ENCODE data around the gene BOLA2B.

BOLA2B gene

DNA sequence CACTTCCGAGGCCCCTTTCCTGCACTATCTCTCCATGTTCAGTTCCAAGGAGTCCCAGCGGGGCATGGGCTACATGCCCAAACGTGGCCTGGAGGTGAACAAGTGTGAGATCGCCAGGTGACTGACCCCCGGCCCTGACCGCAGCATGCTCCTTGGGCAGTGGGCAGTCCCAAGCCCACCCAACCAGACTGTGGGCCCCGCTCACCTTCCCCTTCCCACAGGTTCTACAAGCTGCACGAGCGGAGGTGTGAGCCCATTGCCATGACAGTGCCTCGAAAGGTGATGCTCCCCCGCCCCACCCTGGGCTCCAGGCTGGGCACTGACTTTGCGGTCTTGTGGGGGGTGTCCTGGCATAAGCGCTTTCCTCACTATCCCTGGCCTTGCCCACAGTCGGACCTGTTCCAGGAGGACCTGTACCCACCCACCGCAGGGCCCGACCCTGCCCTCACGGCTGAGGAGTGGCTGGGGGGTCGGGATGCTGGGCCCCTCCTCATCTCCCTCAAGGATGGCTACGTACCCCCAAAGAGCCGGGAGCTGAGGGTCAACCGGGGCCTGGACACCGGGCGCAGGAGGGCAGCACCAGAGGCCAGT is 5.4 kb downstream of the BOLA2B start:
- H4K20me1 ChIP-seq: peaks cover 5 to 43% (median 30%) of the 10 kb centered on the region in 11 experiments; a peak in 18 of 22 replicates
- H3K36me3 ChIP-seq: peaks cover 10 to 44% (median 24%) of the 10 kb centered on the region in 11 experiments
- 0 out of 22 replicates have a peak overlapping the region, but pooled peaks of 2 of the 11 experiments have one; percentile 20 to 23 for H3K27ac ChIP-seq
- peak overlapping the region in 1 of 11 experiments; percentile 31; a peak in 1 of 22 replicates for H3K9ac ChIP-seq
- no peaks in the 10 kb centered on the region for H3K27me3 ChIP-seq
- H3K9me3 ChIP-seq (replicated peaks in 1 of 11): no peaks in the 10 kb centered on the region
- H3K4me3 ChIP-seq: peak overlapping the region in 1 of 10 experiments; percentile 14; a peak in 1 of 20 replicates
- no peak for TF ChIP-seq Cebpa-rat (IDR thresholded peaks at IDR 0.05)
- peak overlapping the region in 5 of 11 experiments; percentile 4 to 93 (median 42); a peak in 5 of 22 replicates for H3K4me2 ChIP-seq
- H3K4me1 ChIP-seq: peaks cover 24 to 37% (median 32%) of the 10 kb centered on the region in 10 experiments

GRCh38 chr16:30187556-30187865 is 6.0 kb downstream of the BOLA2B start:
- TF ChIP-seq Cebpa-rat (IDR thresholded peaks at IDR 0.05): no peak
- H3K4me2 ChIP-seq: peak overlapping the region; percentile 91 to 100 (median 99)
- H3K9ac ChIP-seq: peak overlapping the region in 5 of 11 experiments; percentile 89 to 97 (median 92); a peak in 6 of 22 replicates

DNA sequence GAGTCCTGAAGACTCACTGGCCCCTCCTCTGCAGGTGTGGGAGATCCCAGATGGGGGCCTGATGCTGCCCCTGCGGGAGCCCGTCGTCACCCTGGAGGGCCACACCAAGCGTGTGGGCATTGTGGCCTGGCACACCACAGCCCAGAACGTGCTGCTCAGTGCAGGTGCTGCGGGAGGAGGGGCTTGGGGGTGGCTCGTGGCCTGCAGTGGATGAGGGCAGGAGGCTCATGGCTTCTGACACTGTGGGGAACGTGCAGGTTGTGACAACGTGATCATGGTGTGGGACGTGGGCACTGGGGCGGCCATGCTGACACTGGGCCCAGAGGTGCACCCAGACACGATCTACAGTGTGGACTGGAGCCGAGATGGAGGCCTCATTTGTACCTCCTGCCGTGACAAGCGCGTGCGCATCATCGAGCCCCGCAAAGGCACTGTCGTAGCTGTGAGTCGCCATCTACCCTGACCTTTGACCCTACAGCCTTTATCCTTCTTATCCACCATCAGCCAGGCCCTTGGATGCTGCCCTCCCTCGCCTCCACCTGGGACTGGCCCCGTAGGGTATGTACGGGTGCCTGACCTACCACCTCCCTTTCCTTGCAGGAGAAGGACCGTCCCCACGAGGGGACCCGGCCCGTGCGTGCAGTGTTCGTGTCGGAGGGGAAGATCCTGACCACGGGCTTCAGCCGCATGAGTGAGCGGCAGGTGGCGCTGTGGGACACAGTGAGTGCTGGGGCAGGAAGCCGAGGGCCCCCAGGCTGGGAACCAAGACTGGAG is 6.5 kb downstream of the BOLA2B start:
- peak overlapping the region; percentile 77 to 98 (median 93) for H3K27ac ChIP-seq
- peaks cover 10 to 44% (median 24%) of the 10 kb centered on the region in 11 experiments for H3K36me3 ChIP-seq
- peaks cover 33 to 44% (median 39%) of the 10 kb centered on the region in 10 experiments for H3K4me1 ChIP-seq
- peak overlapping the region; percentile 88 to 100 (median 97); a peak in 19 of 20 replicates for H3K4me3 ChIP-seq
- peak overlapping the region; percentile 91 to 100 (median 99) for H3K4me2 ChIP-seq
- no peak for TF ChIP-seq Cebpa-rat (IDR thresholded peaks at IDR 0.05)
- peaks cover 5 to 43% (median 30%) of the 10 kb centered on the region in 11 experiments; a peak in 18 of 22 replicates for H4K20me1 ChIP-seq
- H3K27me3 ChIP-seq: no peaks in the 10 kb centered on the region
- no peaks in the 10 kb centered on the region for H3K9me3 ChIP-seq (replicated peaks in 1 of 11)
- peak overlapping the region; percentile 75 to 97 (median 92); a peak in 21 of 22 replicates for H3K9ac ChIP-seq

More at GRCh38 chr16:30187556-30187865, 6.0 kb downstream of the BOLA2B start:
- no peaks in the 10 kb centered on the region for H3K9me3 ChIP-seq (replicated peaks in 1 of 11)
- H3K4me1 ChIP-seq: peaks cover 27 to 41% (median 36%) of the 10 kb centered on the region in 10 experiments
- H3K27me3 ChIP-seq: no peaks in the 10 kb centered on the region
- H3K36me3 ChIP-seq: peaks cover 10 to 44% (median 24%) of the 10 kb centered on the region in 11 experiments
- peaks cover 5 to 43% (median 30%) of the 10 kb centered on the region in 11 experiments; a peak in 18 of 22 replicates for H4K20me1 ChIP-seq
- peak overlapping the region in 7 of 11 experiments; percentile 83 to 96 (median 94); a peak in 8 of 22 replicates for H3K27ac ChIP-seq
- peak overlapping the region in 3 of 10 experiments; percentile 95 to 100 (median 98); a peak in 4 of 20 replicates for H3K4me3 ChIP-seq

DNA sequence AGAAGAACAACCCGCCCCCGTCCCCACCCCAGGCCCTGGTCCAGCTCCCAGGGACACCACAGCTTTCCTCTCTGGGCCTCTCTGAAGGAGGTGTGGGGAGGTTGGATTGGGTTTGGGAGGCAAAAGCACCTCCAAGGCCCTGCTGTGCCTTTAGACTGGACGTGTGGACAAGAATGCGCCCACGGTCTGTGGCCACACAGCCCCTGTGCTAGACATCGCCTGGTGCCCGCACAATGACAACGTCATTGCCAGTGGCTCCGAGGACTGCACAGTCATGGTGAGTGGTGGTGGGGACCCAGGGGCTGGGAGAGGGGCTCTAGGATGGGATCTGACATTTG is 7.1 kb downstream of the BOLA2B start:
- TF ChIP-seq Cebpa-rat (IDR thresholded peaks at IDR 0.05): no peak
- Histone ChIP-seq H3K4me3 (peak overlapping the region; percentile 88 to 100 (median 97); a peak in 19 of 20 replicates), H3K4me2 (peak overlapping the region; percentile 91 to 100 (median 99)), H3K4me1 (peaks cover 33 to 44% (median 39%) of the 10 kb centered on the region in 10 experiments), H3K27ac (peak overlapping the region; percentile 77 to 98 (median 93)), H4K20me1 (peaks cover 5 to 43% (median 30%) of the 10 kb centered on the region in 11 experiments; a peak in 18 of 22 replicates), H3K27me3 (no peaks in the 10 kb centered on the region), H3K9ac (peak overlapping the region; percentile 75 to 97 (median 92)), H3K36me3 (peaks cover 10 to 44% (median 24%) of the 10 kb centered on the region in 11 experiments), H3K9me3 (replicated peaks in 1 of 11) (no peaks in the 10 kb centered on the region)

DNA sequence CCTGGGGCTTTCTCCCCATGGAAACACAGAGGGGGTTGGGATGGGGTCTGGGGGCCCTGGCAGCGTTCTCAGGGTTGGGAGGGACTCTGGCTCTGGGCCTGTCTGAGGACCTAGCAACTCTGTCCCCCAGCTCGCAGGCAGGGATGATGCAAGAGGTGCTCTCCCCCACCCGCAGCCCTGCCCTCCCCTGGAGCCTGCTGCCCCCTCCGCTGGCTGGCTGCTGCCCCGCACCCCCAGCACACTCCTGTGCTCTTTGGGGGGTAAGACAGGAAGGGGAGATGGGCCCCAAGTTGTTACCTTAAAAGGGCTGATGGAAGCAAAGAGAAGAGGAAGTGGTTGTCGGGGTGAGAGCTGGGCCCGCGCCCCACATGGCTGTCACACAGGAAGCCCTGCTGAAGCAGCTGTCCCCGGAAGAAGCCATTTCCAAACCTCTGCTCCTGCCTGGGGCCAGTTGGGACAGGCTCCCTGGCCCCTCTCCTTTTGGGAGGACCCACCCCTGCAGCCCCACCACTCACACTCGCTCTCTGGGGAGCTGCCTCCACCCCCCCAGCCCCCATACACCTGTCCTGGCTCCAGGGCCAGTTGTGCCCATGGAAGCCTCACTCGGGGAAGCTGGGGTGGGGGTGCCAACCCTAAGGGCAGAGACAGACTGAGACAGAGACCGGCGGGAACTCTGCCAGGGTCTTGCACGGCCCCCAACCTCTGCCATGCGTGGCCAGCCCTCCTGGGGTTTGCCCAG is 7.6 kb downstream of the BOLA2B start:
- peak in 6 of 11 experiments; percentile 8 to 54 (median 18); a peak in 4 of 22 replicates for TF ChIP-seq Cebpa-rat (IDR thresholded peaks at IDR 0.05)
- Histone ChIP-seq H3K9ac (peak overlapping the region; percentile 86 to 97 (median 92)), H3K27ac (peak overlapping the region; percentile 77 to 98 (median 93)), H3K4me3 (peak overlapping the region; percentile 88 to 100 (median 97)), H3K4me2 (peak overlapping the region; percentile 91 to 100 (median 99)), H3K36me3 (peaks cover 10 to 44% (median 24%) of the 10 kb centered on the region in 11 experiments), H3K4me1 (peaks cover 33 to 44% (median 39%) of the 10 kb centered on the region in 10 experiments), H3K9me3 (replicated peaks in 1 of 11) (no peaks in the 10 kb centered on the region), H3K27me3 (no peaks in the 10 kb centered on the region), H4K20me1 (peaks cover 5 to 43% (median 30%) of the 10 kb centered on the region in 11 experiments; a peak in 18 of 22 replicates)

DNA sequence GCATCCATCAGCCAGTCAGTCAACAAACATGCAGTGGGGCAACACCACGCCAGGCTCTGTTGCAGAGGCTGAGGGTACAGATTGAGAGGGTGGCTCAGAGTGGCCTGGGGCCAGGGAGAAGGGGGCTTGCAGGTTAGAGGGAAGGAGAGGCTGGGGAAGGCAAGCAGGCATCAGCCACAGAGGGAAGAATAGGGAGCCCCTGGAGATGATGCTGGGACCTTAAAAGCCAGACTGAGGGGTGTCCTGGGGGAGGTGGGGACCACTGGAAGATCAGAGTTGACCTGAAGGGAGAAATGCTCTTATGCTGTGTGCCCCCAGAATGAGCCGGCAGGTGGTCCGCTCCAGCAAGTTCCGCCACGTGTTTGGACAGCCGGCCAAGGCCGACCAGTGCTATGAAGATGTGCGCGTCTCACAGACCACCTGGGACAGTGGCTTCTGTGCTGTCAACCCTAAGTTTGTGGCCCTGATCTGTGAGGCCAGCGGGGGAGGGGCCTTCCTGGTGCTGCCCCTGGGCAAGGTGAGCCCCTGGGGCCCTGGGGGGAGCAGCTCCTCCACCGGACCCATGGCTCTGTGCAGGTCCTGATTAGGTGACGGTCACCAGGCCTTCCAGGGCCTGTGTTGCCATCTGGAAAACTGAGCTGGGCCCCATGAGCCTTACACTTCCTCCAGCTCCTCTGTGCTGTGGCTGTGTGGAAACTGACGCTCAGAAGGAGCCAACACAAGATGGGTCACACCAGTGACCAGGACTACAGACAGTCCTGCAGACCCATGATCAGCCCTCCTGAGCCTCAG is 8.4 kb downstream of the BOLA2B start:
- Histone ChIP-seq H4K20me1 (peaks cover 5 to 43% (median 30%) of the 10 kb centered on the region in 11 experiments; a peak in 18 of 22 replicates), H3K27ac (peak overlapping the region; percentile 77 to 98 (median 93)), H3K4me3 (peak overlapping the region; percentile 88 to 100 (median 97)), H3K4me2 (peak overlapping the region; percentile 91 to 100 (median 99)), H3K4me1 (peaks cover 33 to 44% (median 39%) of the 10 kb centered on the region in 10 experiments), H3K27me3 (no peaks in the 10 kb centered on the region), H3K9me3 (replicated peaks in 1 of 11) (no peaks in the 10 kb centered on the region), H3K36me3 (peaks cover 10 to 44% (median 24%) of the 10 kb centered on the region in 11 experiments), H3K9ac (peak overlapping the region; percentile 86 to 97 (median 92))
- TF ChIP-seq Cebpa-rat (IDR thresholded peaks at IDR 0.05): peak in 1 of 11 experiments; percentile 1; a peak in 1 of 22 replicates

- H3K27ac ChIP-seq: peak overlapping the region; percentile 77 to 98 (median 93)
- H3K4me1 ChIP-seq: peaks cover 33 to 44% (median 39%) of the 10 kb centered on the region in 10 experiments
- peak overlapping the region; percentile 86 to 97 (median 92) for H3K9ac ChIP-seq
- peaks cover 5 to 43% (median 30%) of the 10 kb centered on the region in 11 experiments; a peak in 18 of 22 replicates for H4K20me1 ChIP-seq
- H3K4me2 ChIP-seq: peak overlapping the region; percentile 91 to 100 (median 99)
- H3K27me3 ChIP-seq: no peaks in the 10 kb centered on the region
- peaks cover 10 to 44% (median 24%) of the 10 kb centered on the region in 11 experiments for H3K36me3 ChIP-seq
- H3K9me3 ChIP-seq (replicated peaks in 1 of 11): no peaks in the 10 kb centered on the region
- TF ChIP-seq Cebpa-rat (IDR thresholded peaks at IDR 0.05): no peak
- peak overlapping the region; percentile 88 to 100 (median 97) for H3K4me3 ChIP-seq
Measured at GRCh38 chr16:30184096-30184890, 9.2 kb downstream of the BOLA2B start.

Measured in BLaER1 treated with 17β-estradiol and CSF1 and Interleukin-3, amounts not matched to agents 10 nM and 100 nM (cell line).